HG03045 (cell line): Measurements from ENCODE around the gene AK9.
"Not testable (repeated sequence)": the region's sequence is repeated elsewhere in the genome, so short reads cannot be mapped to it uniquely, and the experiment has no call there.

ENCODE experiments used
- ATAC-seq: cut with Tn5 transposase; IDR thresholded peaks from one replicate; pipeline ENCODE4 v1.9.1; 2021; ENCODE audit warnings: mild to moderate bottlenecking, moderate library complexity; ENCODE audit not compliant: unreplicated experiment

Gene AK9

DNA sequence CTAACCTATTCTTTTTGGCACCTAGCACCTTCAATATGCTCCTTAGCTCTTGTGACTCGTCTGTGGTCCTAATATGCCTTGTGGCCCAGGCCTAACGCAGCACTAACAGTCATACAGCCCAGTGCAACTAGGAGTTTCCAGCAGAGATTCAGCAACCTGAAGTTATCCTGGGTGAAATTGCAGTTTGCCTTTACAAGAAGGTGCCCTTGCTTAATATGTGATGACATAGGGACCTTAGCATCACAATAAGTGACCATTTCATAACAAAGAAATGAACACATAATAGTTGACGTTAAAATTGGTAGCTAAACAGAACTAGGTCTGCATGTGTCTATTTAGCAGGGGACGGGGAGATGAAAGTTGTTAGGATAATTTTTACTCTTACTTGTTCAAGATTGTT is 10.2 kb upstream of the AK9 start:
- ATAC-seq = no peak

DNA sequence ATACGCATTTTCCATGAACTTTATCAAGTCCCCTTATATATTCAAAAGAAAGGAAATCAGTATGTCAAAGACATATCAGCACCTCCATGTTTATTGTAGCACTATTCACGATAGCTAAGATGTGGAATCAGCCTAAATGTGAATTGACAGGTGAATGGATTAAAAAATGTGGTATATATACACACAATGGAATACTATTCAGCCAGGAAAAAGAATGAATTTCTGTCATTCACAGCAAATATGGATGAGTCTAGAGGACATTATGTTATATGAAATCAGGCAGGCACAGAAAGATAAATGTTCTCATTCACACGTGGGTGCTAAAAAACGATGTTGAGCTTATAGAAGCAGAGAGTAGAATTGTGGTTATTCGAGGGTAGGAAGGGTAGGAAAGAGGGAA is 5.4 kb upstream of the AK9 start:
- no peak for ATAC-seq

DNA sequence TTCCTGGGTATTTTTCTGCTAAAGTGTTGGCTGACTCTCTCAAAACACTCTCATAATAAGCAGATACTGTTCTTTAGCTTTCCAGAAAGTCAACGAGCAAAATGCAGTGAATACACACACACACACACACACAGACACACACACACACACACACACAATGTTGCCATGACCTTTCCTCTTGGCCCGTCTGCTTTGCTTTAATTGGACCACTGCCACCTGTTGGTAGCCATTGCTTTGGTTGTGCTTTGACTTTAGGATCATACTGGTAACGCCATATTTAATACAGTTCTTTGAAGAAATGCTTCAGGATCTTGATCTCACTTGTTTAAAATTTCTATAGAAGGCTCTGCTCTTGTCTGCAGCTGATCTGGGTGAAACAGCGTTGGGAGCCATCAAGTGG is 4.5 kb upstream of the AK9 start:
- ATAC-seq = no peak

- ATAC-seq = peak; percentile 30
Observed at GRCh38 chr6:109693111-109693510, 2.1 kb upstream of the AK9 start.

GRCh38 chr6:109690373-109690736 is 647 bp downstream of the AK9 start:
- ATAC-seq = peak; percentile 46

DNA sequence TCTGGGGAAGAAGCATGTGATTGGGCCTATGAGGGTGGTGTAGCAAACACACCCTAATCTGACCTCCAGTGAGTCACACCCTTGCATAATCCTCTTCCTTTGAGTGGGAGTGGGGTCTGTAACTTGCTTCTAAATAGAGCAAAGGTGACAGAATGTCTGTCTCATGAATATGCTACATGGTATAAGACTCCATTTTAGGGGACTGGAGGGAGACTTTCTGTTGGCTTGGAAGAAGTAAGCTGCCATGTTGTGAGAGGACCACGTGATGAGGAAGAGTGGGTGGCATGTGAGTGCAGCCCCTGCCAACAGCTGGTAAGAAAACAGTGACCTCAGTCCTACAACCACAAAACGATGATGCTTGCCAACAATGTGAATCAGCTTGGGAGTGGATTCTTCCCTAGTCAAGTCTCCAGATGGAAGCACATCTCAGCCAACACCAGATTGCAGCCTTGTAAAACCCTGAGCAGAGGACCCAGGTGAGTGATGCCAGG is 3.7 kb downstream of the AK9 start:
- ATAC-seq = no peak

DNA sequence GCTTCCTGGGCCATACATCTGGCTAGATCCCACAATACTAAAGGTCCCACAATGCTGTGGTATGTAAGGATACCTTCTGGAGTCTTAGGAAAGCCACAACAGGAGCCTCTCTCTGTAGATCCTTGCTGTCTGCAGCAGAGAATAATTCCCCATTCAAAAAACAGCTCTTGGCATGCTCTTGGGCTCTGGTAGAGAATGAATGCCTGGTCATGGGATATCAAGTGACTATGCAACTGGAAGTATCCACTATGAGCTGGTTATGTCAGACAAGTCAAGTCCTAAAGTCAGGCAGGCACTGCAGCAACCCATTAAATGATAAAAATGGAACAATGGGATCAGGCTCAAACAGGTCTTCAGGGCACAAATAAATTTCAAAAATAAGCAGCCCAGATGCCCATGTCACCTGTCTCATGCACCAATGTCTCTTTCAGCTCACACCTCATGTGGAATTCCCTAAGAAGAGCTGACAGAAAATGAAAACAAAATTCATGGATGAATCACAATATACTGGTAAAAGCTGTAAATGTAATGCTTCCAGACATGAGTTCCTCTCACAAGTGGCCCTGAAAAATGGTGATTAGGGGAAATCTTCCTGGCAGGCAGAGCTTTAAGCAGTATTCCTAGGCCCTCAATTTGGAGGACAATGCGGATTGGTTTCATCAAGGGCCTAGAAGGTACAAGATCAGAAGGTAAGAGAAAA is 4.3 kb downstream of the AK9 start:
- no peak for ATAC-seq

DNA sequence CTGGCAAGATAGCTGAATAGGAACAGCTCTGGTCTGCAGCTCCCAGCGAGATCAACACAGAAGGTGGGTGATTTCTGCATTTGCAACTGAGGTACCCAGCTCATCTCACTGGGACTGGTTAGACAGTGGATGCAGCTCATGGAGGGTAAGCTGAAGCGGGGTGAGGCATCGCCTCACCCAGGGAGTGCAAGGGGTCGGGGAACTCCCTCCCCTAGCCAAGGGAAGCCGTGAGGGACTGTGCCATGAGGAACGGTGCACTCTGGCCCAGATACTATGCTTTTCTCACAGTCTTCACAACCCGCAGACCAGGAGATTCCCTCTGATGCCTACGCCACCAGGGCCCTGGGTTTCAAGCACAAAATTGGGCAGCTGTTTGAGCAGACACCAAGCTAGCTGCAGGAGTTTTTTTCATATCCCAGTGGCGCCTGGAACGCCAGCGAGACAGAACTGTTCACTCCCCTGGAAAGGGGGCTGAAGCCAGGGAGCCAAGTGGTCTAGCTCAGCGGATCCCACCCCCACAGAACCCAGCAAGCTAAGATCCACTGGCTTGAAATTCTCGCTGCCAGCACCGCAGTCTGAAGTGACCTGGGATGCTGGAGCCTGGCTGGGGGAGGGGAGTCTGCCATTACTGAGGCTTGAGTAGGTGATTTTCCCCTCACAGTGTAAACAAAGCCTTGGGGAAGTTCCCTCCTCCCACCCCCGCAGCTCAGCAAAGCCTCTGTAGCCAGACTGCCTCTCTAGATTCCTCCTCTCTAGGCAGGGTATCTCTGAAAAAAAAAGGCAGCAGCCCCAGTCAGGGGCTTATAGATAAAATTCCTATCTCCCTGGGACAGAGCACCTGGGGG is 12.1 kb downstream of the AK9 start:
- ATAC-seq = not testable (repeated sequence)

- no peak for ATAC-seq
Observed at GRCh38 chr6:109678240-109678639, 12.8 kb downstream of the AK9 start.

GRCh38 chr6:109676724-109677123 is 14.3 kb downstream of the AK9 start:
- ATAC-seq = no peak

DNA sequence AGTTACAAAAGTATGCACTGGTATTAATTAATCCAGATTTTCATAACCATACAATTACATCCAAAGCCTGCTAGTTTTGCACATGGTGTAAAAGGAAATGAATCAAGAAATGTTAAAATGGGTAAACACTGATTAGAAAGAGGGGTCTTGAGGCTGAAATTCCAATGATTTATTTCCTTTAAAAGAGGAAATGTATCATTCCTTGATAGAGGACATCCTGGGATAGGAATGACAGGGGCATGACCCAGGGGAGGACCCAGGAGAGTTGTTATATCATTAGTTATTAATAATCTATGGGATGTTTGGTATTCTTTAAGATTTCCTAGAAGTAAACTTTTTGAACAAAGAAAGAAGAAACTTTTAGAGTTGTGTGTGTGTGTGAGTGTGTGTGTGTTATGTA is 18.2 kb downstream of the AK9 start:
- ATAC-seq = no peak

GRCh38 chr6:109672175-109672574 is 18.8 kb downstream of the AK9 start:
- ATAC-seq = no peak

DNA sequence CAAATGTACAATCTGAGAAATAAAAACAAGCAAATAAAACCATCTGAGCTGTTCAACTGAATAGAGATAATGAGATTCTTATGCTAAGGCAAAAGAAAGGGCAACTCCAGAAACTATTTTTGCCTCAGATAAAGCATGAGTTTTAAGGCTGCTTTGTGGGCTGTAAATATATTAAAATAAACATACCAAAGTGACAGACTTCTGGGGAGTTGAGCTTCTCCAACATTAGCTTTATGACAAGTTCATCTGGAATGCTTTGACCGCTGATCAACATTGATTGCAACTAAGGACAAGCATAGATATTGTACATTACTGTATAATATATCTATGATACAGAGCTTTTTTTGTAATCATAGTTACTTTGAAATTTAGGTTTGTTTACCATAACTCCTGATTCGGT is 19.3 kb downstream of the AK9 start:
- ATAC-seq = no peak

- no peak for ATAC-seq
Observed at GRCh38 chr6:109669811-109670210, 21.2 kb downstream of the AK9 start.

DNA sequence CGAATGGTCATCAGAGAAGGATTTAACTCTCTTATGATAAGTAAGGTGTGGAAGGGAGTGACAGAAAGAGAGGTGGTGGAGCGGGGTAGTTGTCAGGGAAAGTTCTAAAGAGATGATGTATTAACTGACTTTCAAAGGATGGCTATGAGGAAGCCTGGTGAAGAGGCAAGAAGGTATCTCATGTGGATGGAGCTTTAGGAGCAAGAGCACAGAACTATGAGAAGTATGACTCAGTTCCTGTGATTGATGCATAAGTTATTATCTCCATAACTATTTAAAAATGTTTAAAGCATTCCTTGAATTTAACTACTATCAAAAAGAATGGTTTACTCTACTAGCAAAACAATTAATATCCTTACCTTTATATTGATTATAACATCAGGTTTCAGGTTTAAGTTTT is 28.8 kb downstream of the AK9 start:
- no peak for ATAC-seq

GRCh38 chr6:109660526-109661320 is 30.3 kb downstream of the AK9 start:
- ATAC-seq = no peak

DNA sequence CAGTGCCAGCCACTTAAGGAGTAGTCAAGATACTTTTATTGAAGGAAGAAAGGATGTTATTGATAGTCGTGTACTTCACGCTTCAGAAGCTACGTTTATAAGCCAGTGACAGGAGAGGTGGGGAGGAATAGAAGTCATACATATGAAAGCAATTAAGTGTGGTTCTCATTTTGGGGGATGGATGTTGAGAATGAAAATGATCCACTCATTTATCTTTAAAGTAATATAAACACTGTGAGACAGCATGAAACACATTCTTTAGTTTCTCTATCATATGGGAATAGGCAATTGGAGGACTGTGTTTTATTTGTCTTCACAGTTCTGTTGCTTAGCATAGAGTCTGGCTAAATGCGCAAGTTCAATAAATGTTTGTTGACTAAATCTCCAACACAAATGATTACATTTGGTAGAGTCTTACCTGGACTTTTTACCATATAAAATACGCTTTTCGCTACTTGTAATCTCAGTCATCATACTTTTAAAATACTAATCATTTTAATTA is 35.2 kb downstream of the AK9 start:
- ATAC-seq = no peak

DNA sequence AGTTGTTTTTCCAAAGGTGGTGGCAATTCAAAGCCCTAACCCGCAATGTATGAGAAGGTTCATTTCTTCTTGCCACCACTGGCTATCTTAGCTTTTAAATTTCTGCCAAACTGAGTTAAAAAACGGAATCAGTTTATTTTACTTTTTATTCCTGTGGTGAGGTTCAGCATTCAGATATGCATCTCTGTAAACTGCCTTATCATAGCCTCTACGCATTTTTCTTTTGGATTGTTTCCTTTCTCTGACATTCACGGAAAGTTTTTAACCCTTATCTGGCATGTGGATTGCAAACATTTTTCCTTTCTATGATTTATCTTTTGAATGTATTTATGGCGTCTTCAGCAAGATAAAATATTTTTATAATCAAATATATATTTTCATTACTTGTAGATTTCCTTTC is 37.7 kb downstream of the AK9 start:
- ATAC-seq = no peak

GRCh38 chr6:109644131-109644530 is 46.9 kb downstream of the AK9 start:
- no peak for ATAC-seq

DNA sequence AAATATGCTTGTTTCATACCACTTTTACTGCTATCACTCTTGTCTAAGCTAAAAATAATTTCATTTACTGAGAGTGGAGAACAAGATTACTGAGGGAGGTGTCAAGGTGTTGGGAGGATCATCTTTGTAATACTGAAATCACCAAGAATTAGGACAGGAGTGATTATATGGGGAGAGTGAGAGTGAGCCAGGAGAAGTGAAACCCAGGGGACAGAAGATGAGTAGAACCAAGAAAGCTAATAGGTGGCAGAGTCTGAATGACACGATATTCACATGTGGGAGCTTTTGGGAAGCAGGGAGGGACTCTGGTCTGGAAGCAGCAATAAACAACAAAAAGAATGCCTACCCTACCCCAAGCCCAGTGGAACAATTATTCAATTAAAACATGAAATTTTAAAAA is 58.6 kb downstream of the AK9 start:
- ATAC-seq = no peak

DNA sequence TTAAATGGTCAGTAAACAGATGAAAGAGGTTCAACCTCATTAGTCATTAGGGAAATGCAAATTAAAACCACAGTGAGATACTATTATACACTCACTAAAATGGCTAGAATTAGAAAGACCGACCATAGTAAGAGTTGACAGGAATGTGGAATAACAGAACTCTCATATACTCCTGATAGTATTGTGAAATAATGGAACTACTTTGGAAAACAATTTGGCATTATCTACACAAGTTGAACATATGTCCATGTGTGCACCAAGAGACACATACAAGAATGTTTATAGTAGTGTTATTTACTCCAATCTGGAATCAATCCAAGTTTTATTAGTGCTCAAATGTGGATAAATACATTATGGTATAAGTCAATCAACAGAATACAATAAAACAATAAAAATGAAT is 59.6 kb downstream of the AK9 start:
- ATAC-seq = no peak
